Subcutaneous abdominal adipose tissue (tissue), 5 donors: Measurements from ENCODE around the gene NCK1.

Source experiments
- H3K27ac ChIP-seq: one replicate; pipeline ENCODE4 v1.7.0; 2013; ENCODE audit warnings: low read depth, mild to moderate bottlenecking, inconsistent platforms, low read length, moderate library complexity
- H3K27me3 ChIP-seq, 5 donors: one replicate each; pipeline ENCODE4 v1.7.0; 2013; ENCODE audit warnings: low read length in 5 of 5, inconsistent platforms in 1 of 5; ENCODE audit not compliant: control insufficient read depth in 5 of 5, insufficient read depth in 4 of 5
- H3K36me3 ChIP-seq, 5 donors: one replicate each; pipeline ENCODE4 v1.7.0; 2013; ENCODE audit warnings: low read length in 5 of 5; ENCODE audit not compliant: control insufficient read depth in 5 of 5, insufficient read depth in 5 of 5
- H3K4me1 ChIP-seq, 5 donors: one replicate each; pipeline ENCODE4 v1.7.0; 2013; ENCODE audit warnings: low read length in 5 of 5, mild to moderate bottlenecking in 3 of 5, moderate library complexity in 1 of 5; ENCODE audit not compliant: control insufficient read depth in 5 of 5, insufficient read depth in 5 of 5
- H3K4me3 ChIP-seq, 5 donors: one replicate each; pipeline ENCODE4 v1.7.0; 2013; ENCODE audit warnings: low read length in 5 of 5, low read depth in 1 of 5
- H3K9ac ChIP-seq, 5 donors: one replicate each; pipeline ENCODE4 v1.7.0; 2013; ENCODE audit warnings: low read length in 5 of 5, mild to moderate bottlenecking in 4 of 5, moderate library complexity in 3 of 5
- H3K9me3 ChIP-seq, 5 donors: one replicate each; pipeline ENCODE4 v1.7.0; 2013; ENCODE audit warnings: low read length in 5 of 5; ENCODE audit not compliant: control insufficient read depth in 5 of 5
- donor health status: healthy.
- donor health status: healthy.
- donor health status: healthy.
- donor health status: healthy.
- donor health status: healthy.

The NCK1 gene

GRCh38 chr3:136950623-136951022 is 88.6 kb downstream of the NCK1 start:
- Histone ChIP-seq H3K27ac (no peak overlapping the region), H3K4me3 (no peak overlapping the region), H3K36me3 (peaks cover 10 to 13% (median 11%) of the 10 kb centered on the region in 5 donors), H3K27me3 (no peaks in the 10 kb centered on the region), H3K9ac (no peak overlapping the region), H3K9me3 (no peaks in the 10 kb centered on the region), H3K4me1 (peaks cover 0 to 26% (median 10%) of the 10 kb centered on the region in 5 donors)

GRCh38 chr3:136952292-136952691 is 90.3 kb downstream of the NCK1 start:
- no peaks in the 10 kb centered on the region for H3K9me3 ChIP-seq
- H3K4me3 ChIP-seq: no peak overlapping the region
- peaks cover 3 to 5% (median 4%) of the 10 kb centered on the region in 5 donors for H3K36me3 ChIP-seq
- H3K9ac ChIP-seq: no peak overlapping the region
- H3K4me1 ChIP-seq: peaks cover 0 to 24% (median 10%) of the 10 kb centered on the region in 5 donors
- no peak overlapping the region for H3K27ac ChIP-seq
- H3K27me3 ChIP-seq: no peaks in the 10 kb centered on the region

GRCh38 chr3:136954251-136954650 is 92.2 kb downstream of the NCK1 start:
- no peaks in the 10 kb centered on the region for H3K36me3 ChIP-seq
- H3K27me3 ChIP-seq: no peaks in the 10 kb centered on the region
- peaks cover 0 to 19% (median 13%) of the 10 kb centered on the region in 5 donors for H3K4me1 ChIP-seq
- no peak overlapping the region for H3K27ac ChIP-seq
- no peak overlapping the region for H3K4me3 ChIP-seq
- no peaks in the 10 kb centered on the region for H3K9me3 ChIP-seq
- no peak overlapping the region for H3K9ac ChIP-seq

GRCh38 chr3:136954980-136955780 is 93.2 kb downstream of the NCK1 start:
- Histone ChIP-seq H3K9me3 (no peaks in the 10 kb centered on the region), H3K27me3 (no peaks in the 10 kb centered on the region), H3K27ac (no peak overlapping the region), H3K9ac (no peak overlapping the region), H3K4me3 (no peak overlapping the region), H3K36me3 (no peaks in the 10 kb centered on the region), H3K4me1 (peaks cover 0 to 19% (median 13%) of the 10 kb centered on the region in 5 donors)

- no peak overlapping the region for H3K27ac ChIP-seq
- no peak overlapping the region for H3K4me3 ChIP-seq
- no peak overlapping the region for H3K9ac ChIP-seq
- no peaks in the 10 kb centered on the region for H3K9me3 ChIP-seq
- peaks cover 0 to 19% (median 13%) of the 10 kb centered on the region in 5 donors for H3K4me1 ChIP-seq
- H3K36me3 ChIP-seq: no peaks in the 10 kb centered on the region
- H3K27me3 ChIP-seq: no peaks in the 10 kb centered on the region
These were observed 93.8 kb downstream of the NCK1 start for GRCh38 chr3:136955813-136956212.

GRCh38 chr3:136956971-136957370 is 95.0 kb downstream of the NCK1 start:
- H3K4me3 ChIP-seq: no peak overlapping the region
- H3K4me1 ChIP-seq: peaks cover 0 to 19% (median 13%) of the 10 kb centered on the region in 5 donors
- no peak overlapping the region for H3K27ac ChIP-seq
- no peaks in the 10 kb centered on the region for H3K27me3 ChIP-seq
- no peak overlapping the region for H3K9ac ChIP-seq
- no peaks in the 10 kb centered on the region for H3K9me3 ChIP-seq
- H3K36me3 ChIP-seq: no peaks in the 10 kb centered on the region

- no peak within 1 kb of the TSS for H3K9ac ChIP-seq
- H3K36me3 ChIP-seq: no peaks in the 10 kb centered on the region
- no peak within 1 kb of the TSS for H3K4me3 ChIP-seq
- no peaks in the 10 kb centered on the region for H3K9me3 ChIP-seq
- H3K4me1 ChIP-seq: peaks cover 0 to 19% (median 13%) of the 10 kb centered on the region in 5 donors
- no peaks in the 10 kb centered on the region for H3K27me3 ChIP-seq
- H3K27ac ChIP-seq: no peak within 1 kb of the TSS
These were observed 95.8 kb downstream of the NCK1 start, which contains the start of gene IL20RB for GRCh38 chr3:136957751-136958288. Gene IL20RB, plus strand, starts transcription at chr3:136957983. Its CDS starts 131 bp downstream, at chr3:136958114.

- Histone ChIP-seq H3K9ac (no peak overlapping the region), H3K27ac (no peak overlapping the region), H3K27me3 (no peaks in the 10 kb centered on the region), H3K36me3 (no peaks in the 10 kb centered on the region), H3K9me3 (no peaks in the 10 kb centered on the region), H3K4me3 (no peak overlapping the region), H3K4me1 (peaks cover 0 to 19% (median 13%) of the 10 kb centered on the region in 5 donors)
These were observed 96.9 kb downstream of the NCK1 start for GRCh38 chr3:136958939-136959338.

- Histone ChIP-seq H3K27ac (no peak overlapping the region), H3K9me3 (no peaks in the 10 kb centered on the region), H3K27me3 (no peaks in the 10 kb centered on the region), H3K4me1 (peaks cover 0 to 13% (median 7%) of the 10 kb centered on the region in 5 donors), H3K9ac (no peak overlapping the region), H3K4me3 (no peak overlapping the region), H3K36me3 (no peaks in the 10 kb centered on the region)
These were observed 97.6 kb downstream of the NCK1 start for GRCh38 chr3:136959599-136959998.
